ENCODE results near the gene HDAC8. TPM values are rescaled to one million over a fixed set of nuclear protein-coding genes. Genes with fewer than 3 reads are reported as not detected.
"Not testable (repeated sequence)": the region's sequence is repeated elsewhere in the genome, so short reads cannot be mapped to it uniquely, and the experiment has no call there.

The HDAC8 gene
- total RNA-seq, 2 donors from 2014 or later = 32.5 to 63.8 TPM

DNA sequence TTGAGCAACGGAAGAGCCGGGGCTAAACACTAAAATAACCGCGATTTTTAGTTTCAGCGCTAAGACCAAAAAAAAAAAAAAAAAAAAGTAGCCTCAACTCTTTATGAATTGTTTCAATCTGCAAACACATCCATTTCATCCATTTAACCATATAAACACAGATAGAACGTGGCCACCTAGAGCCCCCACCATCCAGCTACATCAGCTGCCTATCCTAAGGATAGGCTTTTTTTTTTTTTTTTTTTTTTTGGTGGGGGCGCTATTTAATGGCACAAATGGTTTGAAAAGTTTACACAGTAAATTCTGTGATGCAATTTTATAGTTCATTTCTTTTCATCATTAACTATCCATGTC is 492 bp upstream of the HDAC8 start:
- no peaks in the 10 kb centered on the region for H3K9me3 ChIP-seq
- no peaks in the 10 kb centered on the region for H3K4me1 ChIP-seq (ENCODE audit: control insufficient read depth in 1 of 2, low read depth in 2 of 2)
- H3K4me3 ChIP-seq = peak overlapping the region; percentile 86
- TF ChIP-seq, protein P1, sequence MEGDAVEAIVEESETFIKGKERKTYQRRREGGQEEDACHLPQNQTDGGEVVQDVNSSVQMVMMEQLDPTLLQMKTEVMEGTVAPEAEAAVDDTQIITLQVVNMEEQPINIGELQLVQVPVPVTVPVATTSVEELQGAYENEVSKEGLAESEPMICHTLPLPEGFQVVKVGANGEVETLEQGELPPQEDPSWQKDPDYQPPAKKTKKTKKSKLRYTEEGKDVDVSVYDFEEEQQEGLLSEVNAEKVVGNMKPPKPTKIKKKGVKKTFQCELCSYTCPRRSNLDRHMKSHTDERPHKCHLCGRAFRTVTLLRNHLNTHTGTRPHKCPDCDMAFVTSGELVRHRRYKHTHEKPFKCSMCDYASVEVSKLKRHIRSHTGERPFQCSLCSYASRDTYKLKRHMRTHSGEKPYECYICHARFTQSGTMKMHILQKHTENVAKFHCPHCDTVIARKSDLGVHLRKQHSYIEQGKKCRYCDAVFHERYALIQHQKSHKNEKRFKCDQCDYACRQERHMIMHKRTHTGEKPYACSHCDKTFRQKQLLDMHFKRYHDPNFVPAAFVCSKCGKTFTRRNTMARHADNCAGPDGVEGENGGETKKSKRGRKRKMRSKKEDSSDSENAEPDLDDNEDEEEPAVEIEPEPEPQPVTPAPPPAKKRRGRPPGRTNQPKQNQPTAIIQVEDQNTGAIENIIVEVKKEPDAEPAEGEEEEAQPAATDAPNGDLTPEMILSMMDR (IDR thresholded peaks at IDR 0.05) = no peak
- H3K27me3 ChIP-seq (replicated peaks; ENCODE audit: insufficient read depth) = no peaks in the 10 kb centered on the region
- DNase-seq (ENCODE audit: low spot score) (no peak), ATAC-seq (ENCODE audit: insufficient number of reproducible peaks, low FRiP score, low read depth) (no peak)
- H3K36me3 ChIP-seq = no peaks in the 10 kb centered on the region
- H3K27ac ChIP-seq = peak overlapping the region in 1 of 2 donors; percentile 76

DNA sequence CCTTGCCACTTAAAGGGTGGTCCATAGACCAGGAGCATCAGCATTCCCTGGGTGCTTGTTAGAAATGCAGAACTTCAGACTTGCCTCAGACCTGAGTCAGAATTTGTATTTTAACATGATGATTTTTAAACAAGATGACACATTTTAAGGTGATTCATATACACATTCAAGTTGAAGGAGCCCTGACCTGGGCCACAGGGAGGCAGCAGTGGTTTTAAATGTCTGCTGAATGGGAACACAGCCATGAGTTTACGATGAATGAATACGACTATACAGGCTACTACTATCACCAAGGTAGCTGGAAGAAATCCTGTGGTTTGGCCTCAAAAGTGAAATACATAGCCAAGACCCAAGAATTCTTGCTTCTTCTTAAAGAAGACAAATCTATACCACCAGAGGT is 2.9 kb downstream of the HDAC8 start:
- no peak overlapping the region for H3K4me3 ChIP-seq
- TF ChIP-seq, protein P1 (IDR thresholded peaks at IDR 0.05) = no peak
- no peaks in the 10 kb centered on the region for H3K27me3 ChIP-seq (replicated peaks; ENCODE audit: insufficient read depth)
- no peaks in the 10 kb centered on the region for H3K9me3 ChIP-seq
- DNase-seq (ENCODE audit: low spot score) (no peak), ATAC-seq (ENCODE audit: insufficient number of reproducible peaks, low FRiP score, low read depth) (no peak)
- no peaks in the 10 kb centered on the region for H3K4me1 ChIP-seq (ENCODE audit: control insufficient read depth in 1 of 2, low read depth in 2 of 2)
- H3K36me3 ChIP-seq = peaks cover 4% of the 10 kb centered on the region
- no peak overlapping the region for H3K27ac ChIP-seq

DNA sequence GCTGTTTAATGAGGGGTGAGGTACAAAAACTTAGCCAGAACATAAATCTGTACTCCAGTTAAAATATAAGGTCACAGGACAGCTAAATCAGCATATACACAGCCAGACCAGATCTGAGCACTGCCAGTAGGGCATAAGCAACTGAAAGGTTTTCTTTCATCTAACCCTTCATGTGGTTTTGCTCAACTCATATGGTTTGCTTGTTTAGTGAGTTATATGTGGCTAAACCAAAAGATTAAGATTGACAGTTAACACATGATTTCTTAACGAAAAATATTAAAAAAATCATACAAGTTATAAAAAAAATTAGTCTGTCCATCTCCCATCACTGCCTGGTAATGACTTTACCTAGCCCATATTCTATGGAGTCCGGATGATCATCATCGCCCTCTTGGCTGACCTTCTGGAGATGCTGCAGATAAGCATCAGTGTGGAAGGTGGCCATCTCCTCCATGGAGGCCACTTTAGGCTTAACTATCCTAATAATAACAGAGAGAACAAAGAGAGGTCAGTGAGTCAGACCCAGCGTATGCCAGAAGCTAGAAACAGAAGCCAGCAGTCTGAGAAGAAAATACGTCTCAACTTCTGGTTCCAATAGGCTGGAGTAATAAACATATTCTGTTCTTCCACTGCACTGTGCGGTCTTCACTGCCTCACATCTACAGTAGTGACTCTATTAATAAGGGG is 4.1 kb downstream of the HDAC8 start:
- ATAC-seq (ENCODE audit: insufficient number of reproducible peaks, low FRiP score, low read depth) (no peak), DNase-seq (ENCODE audit: low spot score) (no peak)
- H3K27me3 ChIP-seq (replicated peaks; ENCODE audit: insufficient read depth) = no peaks in the 10 kb centered on the region
- H3K27ac ChIP-seq = no peak overlapping the region
- TF ChIP-seq, protein P1 (IDR thresholded peaks at IDR 0.05) = no peak
- peaks cover 4% of the 10 kb centered on the region for H3K36me3 ChIP-seq
- H3K4me3 ChIP-seq = no peak overlapping the region
- no peaks in the 10 kb centered on the region for H3K9me3 ChIP-seq
- no peaks in the 10 kb centered on the region for H3K4me1 ChIP-seq (ENCODE audit: control insufficient read depth in 1 of 2, low read depth in 2 of 2)

DNA sequence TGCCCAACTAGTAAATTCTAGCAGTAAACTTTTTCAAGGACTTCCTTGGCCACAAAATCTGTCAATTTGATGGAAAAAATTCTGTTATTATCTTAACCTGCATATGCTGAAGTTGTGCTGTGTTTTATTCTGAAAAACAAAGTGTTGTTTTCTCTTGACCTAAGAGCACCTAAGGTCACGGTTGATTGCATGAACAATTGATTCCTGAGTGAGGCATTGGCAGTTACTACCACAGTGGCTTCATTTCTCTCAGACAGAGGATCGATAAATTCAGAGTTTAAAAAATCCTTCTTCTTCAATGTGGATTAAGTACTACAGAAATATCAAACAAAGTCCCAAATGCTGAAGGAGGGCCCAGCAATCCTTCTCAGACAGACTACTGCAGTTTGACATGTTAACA is 6.2 kb downstream of the HDAC8 start:
- no peaks in the 10 kb centered on the region for H3K9me3 ChIP-seq
- ATAC-seq (ENCODE audit: insufficient number of reproducible peaks, low FRiP score, low read depth) (no peak), DNase-seq (ENCODE audit: low spot score) (no peak)
- TF ChIP-seq, protein P1 (IDR thresholded peaks at IDR 0.05) = no peak
- no peaks in the 10 kb centered on the region for H3K27me3 ChIP-seq (replicated peaks; ENCODE audit: insufficient read depth)
- no peaks in the 10 kb centered on the region for H3K4me1 ChIP-seq (ENCODE audit: control insufficient read depth in 1 of 2, low read depth in 2 of 2)
- no peak overlapping the region for H3K4me3 ChIP-seq
- H3K36me3 ChIP-seq = peaks cover 4% of the 10 kb centered on the region
- H3K27ac ChIP-seq = no peak overlapping the region

DNA sequence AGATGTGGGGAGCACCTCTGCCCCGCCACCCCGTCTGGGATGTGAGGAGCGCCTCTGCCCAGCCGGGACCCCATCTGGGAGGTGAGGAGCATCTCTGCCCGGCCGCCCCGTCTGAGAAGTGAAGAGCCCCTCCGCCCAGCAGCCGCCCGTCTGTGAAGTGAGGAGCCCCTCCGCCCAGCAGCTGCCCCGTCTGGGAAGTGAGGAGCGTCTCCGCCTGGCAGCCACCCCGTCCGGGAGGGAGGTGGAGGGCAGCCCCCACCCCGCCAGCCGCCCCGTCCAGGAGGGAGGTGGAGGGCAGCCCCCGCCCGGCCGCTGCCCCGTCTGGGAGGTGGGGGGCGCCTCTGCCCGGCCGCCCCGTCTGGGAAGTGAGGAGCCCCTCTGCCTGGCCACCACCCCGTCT is 13.0 kb downstream of the HDAC8 start:
- not testable (repeated sequence) for H3K27ac ChIP-seq; ATAC-seq (ENCODE audit: insufficient number of reproducible peaks, low FRiP score, low read depth); H3K4me3 ChIP-seq; H3K27me3 ChIP-seq (replicated peaks; ENCODE audit: insufficient read depth); DNase-seq (ENCODE audit: low spot score); H3K4me1 ChIP-seq (ENCODE audit: control insufficient read depth in 1 of 2, low read depth in 2 of 2); H3K36me3 ChIP-seq; H3K9me3 ChIP-seq

All from thoracic aorta (tissue), 2 donors.